ENCODE data around the gene HADH.

DNA sequence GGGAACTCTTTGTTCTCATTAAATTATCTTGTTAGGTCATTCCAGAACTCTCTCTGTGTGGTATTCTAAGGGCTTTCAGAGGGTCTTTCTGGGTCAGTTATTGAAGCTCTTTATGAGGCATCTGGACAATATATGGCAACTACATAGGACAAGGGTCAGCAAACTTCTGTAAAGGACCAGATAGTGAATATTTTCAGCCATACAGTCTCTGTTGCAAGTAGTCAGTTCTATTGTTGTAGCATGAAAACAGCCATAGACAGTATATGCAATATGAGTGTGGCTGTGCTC, 35.1 kb downstream of the HADH start:
- TF ChIP-seq, protein P1, sequence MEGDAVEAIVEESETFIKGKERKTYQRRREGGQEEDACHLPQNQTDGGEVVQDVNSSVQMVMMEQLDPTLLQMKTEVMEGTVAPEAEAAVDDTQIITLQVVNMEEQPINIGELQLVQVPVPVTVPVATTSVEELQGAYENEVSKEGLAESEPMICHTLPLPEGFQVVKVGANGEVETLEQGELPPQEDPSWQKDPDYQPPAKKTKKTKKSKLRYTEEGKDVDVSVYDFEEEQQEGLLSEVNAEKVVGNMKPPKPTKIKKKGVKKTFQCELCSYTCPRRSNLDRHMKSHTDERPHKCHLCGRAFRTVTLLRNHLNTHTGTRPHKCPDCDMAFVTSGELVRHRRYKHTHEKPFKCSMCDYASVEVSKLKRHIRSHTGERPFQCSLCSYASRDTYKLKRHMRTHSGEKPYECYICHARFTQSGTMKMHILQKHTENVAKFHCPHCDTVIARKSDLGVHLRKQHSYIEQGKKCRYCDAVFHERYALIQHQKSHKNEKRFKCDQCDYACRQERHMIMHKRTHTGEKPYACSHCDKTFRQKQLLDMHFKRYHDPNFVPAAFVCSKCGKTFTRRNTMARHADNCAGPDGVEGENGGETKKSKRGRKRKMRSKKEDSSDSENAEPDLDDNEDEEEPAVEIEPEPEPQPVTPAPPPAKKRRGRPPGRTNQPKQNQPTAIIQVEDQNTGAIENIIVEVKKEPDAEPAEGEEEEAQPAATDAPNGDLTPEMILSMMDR (IDR thresholded peaks at IDR 0.05; ENCODE audit: low read depth, low read length, poor library complexity, severe bottlenecking), result no peak
- TF ChIP-seq EZH2phosphoT487 (IDR thresholded peaks at IDR 0.05; ENCODE audit: borderline replicate concordance, low read length), result no peak

Measured in DOHH2 (cell line).